Activated CD8-positive, alpha-beta T cell treated with anti-CD3 and anti-CD28 coated beads, Interleukin-2, amount 10 ng/mL, durations not matched to agents 7 days and 5 days (primary cell): ENCODE data around the gene MRTFA. TPM values are rescaled to one million over a fixed set of nuclear protein-coding genes. Genes with fewer than 3 reads are reported as not detected.
A peak's percentile ranks its signal among the peaks of the same experiment; 100 is the strongest.

Source experiments
- ATAC-seq: fragments of 150-1000 bp; cut with Tn5 transposase; one replicate; pipeline ENCODE4 v1.10.0; 2021; ENCODE audit warnings: moderate library complexity
- CTCF ChIA-PET: fragments of 350-600 bp; sonication (Branson Sonifier 250); formaldehyde crosslinking; loops from one replicate; lab custom pipeline; 2021; ENCODE audit warnings: antibody characterized with exemption; lab: Charles Lee
- POLR2A ChIA-PET: fragments of 350-600 bp; sonication (Branson Sonifier 250); formaldehyde crosslinking; loops from one replicate; lab custom pipeline; 2021; ENCODE audit warnings: antibody characterized with exemption; lab: Charles Lee
- DNase-seq: peaks from one replicate; pipeline ENCODE4 v3.0.0-alpha.2; 2020
- H3K27ac Mint-ChIP-seq: one replicate; pipeline ENCODE4 v1.8.0; 2021; ENCODE audit warnings: mild to moderate bottlenecking, mixed read lengths
- H3K27me3 Mint-ChIP-seq: one replicate; pipeline ENCODE4 v1.8.0; 2021; ENCODE audit warnings: low read depth, mixed read lengths
- H3K36me3 Mint-ChIP-seq: one replicate; pipeline ENCODE4 v1.8.0; 2021; ENCODE audit warnings: low read depth, mixed read lengths
- H3K4me1 Mint-ChIP-seq: one replicate; pipeline ENCODE4 v1.8.0; 2021; ENCODE audit warnings: low read depth, mixed read lengths
- H3K4me3 Mint-ChIP-seq: one replicate; pipeline ENCODE4 v1.8.0; 2021; ENCODE audit warnings: mild to moderate bottlenecking, mixed read lengths
- H3K9me3 Mint-ChIP-seq: one replicate; pipeline ENCODE4 v1.8.0; 2022; ENCODE audit warnings: mixed read lengths; ENCODE audit not compliant: insufficient read depth
- total RNA-seq, 2 experiments: library from RNA; stranded (reverse); gene quantifications; one replicate each; pipeline ENCODE4 v1.2.3, GENCODE V29; 2021

Gene MRTFA
- total RNA-seq, 2 experiments from 2014 or later: 65.0 to 65.1 TPM

GRCh38 chr22:40433416-40434090 is 203.0 kb downstream of the MRTFA start:
- CTCF ChIA-PET: interaction anchor here (1.1 to 12.9 kb wide), 6 partner anchors 30 to 217 kb away, joined by 3 to 153 read pairs (median 5); no protein-coding TSS in a partner anchor
- H3K36me3 Mint-ChIP-seq: peaks cover 45% of the 10 kb centered on the region
- no peaks in the 10 kb centered on the region for H3K9me3 Mint-ChIP-seq
- no peaks in the 10 kb centered on the region for H3K27me3 Mint-ChIP-seq
- ATAC-seq (no peak), DNase-seq (no peak)
- no peak overlapping the region for H3K4me3 Mint-ChIP-seq
- H3K27ac Mint-ChIP-seq: no peak overlapping the region
- POLR2A ChIA-PET: interaction anchor here (0.9 kb wide), 1 partner anchor 51 kb away, joined by 3 read pairs; no protein-coding TSS in a partner anchor
- peaks cover 38% of the 10 kb centered on the region for H3K4me1 Mint-ChIP-seq

DNA sequence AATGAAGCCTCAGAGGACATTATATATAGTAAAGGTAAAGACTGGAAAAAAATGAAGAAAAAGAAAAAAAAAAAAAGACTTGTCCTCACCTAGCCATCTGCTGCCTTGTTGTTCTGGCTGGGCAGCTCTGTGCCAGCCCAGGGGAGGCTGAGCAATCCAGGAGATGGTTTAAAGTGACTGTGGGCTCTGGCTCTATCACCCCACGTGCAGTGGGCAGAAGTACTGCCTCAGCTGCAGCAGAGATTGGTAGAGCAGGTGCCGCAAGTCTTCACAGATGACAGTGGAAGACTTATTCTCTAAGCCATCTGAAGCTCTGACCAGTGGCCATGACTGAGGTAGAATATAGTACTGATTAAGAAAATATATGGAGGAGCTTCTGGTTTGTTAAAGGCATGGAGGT is 203.9 kb downstream of the MRTFA start:
- Mint-ChIP-seq H3K4me1 (peaks cover 29% of the 10 kb centered on the region), H3K36me3 (peaks cover 49% of the 10 kb centered on the region), H3K9me3 (no peaks in the 10 kb centered on the region), H3K27ac (no peak overlapping the region), H3K27me3 (no peaks in the 10 kb centered on the region), H3K4me3 (no peak overlapping the region)
- DNase-seq (no peak), ATAC-seq (no peak)
- ChIA-PET CTCF (interaction anchor here (1.1 to 12.9 kb wide), 5 partner anchors 29 to 218 kb away, joined by 3 to 153 read pairs (median 3); no protein-coding TSS in a partner anchor), POLR2A (no interaction called here)

DNA sequence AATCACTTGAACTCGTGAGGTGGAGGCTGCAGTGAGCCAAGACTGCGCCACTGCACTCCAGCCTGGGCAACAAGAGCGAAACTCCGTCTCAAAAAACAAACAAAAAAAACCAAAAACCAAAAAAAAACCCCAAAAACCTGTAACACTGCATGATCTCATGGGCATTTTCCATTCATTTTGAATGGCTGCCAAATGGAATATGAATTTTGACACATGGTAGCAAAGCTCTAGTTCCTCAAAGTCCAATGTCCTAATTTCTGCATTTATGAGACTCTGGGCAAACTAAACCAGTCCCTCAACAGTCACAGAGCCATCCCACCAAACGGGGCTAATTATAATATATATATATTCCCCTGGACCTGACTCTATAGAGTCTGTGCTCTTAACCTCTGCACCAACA is 204.4 kb downstream of the MRTFA start:
- Mint-ChIP-seq H3K36me3 (peaks cover 53% of the 10 kb centered on the region), H3K4me1 (peaks cover 24% of the 10 kb centered on the region), H3K9me3 (no peaks in the 10 kb centered on the region), H3K4me3 (no peak overlapping the region), H3K27ac (no peak overlapping the region), H3K27me3 (no peaks in the 10 kb centered on the region)
- DNase-seq (no peak), ATAC-seq (no peak)
- POLR2A ChIA-PET: no interaction called here
- CTCF ChIA-PET: interaction anchor here (1.3 to 12.9 kb wide), 4 partner anchors 30 to 219 kb away, joined by 3 to 153 read pairs (median 8); no protein-coding TSS in a partner anchor

DNA sequence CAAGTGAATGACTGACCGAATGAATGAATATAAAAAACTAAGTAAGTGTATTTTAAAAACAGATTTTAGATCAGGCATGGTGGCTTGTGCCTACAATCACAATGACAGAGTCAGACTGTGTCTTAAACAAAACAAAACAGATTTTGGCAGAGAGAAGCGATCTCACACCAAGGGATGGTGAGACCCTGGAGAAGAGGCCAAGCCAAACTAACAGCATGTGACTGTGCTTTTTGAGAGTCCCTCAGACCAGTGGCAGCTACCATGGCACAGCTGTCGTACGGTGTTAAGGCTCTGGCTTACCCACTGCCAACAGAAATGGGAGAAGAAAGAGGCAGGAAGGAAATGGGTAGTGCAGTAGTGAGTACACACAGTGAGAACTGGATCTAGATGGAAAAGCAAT is 205.5 kb downstream of the MRTFA start:
- ATAC-seq (no peak), DNase-seq (no peak)
- no peaks in the 10 kb centered on the region for H3K9me3 Mint-ChIP-seq
- no peaks in the 10 kb centered on the region for H3K27me3 Mint-ChIP-seq
- no peak overlapping the region for H3K4me3 Mint-ChIP-seq
- POLR2A ChIA-PET: no interaction called here
- H3K4me1 Mint-ChIP-seq: peaks cover 12% of the 10 kb centered on the region
- H3K36me3 Mint-ChIP-seq: peaks cover 62% of the 10 kb centered on the region
- H3K27ac Mint-ChIP-seq: peak overlapping the region; percentile 52
- CTCF ChIA-PET: interaction anchor here (12.9 kb wide), 1 partner anchor 56 kb away, joined by 153 read pairs; no protein-coding TSS in a partner anchor

- POLR2A ChIA-PET: no interaction called here
- peaks cover 62% of the 10 kb centered on the region for H3K36me3 Mint-ChIP-seq
- DNase-seq: no peak
These were observed 207.0 kb downstream of the MRTFA start for GRCh38 chr22:40429481-40429880.

DNA sequence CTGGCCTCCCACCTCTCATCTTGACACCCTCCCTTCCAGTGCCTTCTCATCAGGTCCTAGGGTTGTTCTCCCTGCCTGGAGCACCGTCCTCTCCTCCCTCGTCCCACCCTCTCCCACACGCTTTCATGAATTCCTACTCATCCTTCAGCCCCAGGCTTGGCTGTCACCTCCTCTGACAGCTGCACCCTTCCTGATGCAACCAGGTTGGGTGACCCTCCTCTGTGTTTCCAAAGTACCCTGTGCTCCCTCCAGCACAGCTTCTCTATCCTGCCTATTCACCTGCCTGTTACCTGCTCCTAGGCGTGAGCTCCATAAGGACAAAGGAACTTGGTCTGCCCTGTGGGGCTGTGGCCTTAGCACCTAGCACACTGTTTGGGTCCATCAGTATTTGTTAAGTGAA is 207.7 kb downstream of the MRTFA start:
- CTCF ChIA-PET: interaction anchor here (3.6 to 4.9 kb wide), 2 partner anchors 8 to 217 kb away, joined by 15 to 37 read pairs; no protein-coding TSS in a partner anchor
- POLR2A ChIA-PET: no interaction called here
- DNase-seq (no peak), ATAC-seq (no peak)
- Mint-ChIP-seq H3K9me3 (no peaks in the 10 kb centered on the region), H3K4me1 (peaks cover 3% of the 10 kb centered on the region), H3K27ac (peak overlapping the region; percentile 59), H3K27me3 (no peaks in the 10 kb centered on the region), H3K4me3 (no peak overlapping the region), H3K36me3 (peaks cover 57% of the 10 kb centered on the region)

More at GRCh38 chr22:40429481-40429880, 207.0 kb downstream of the MRTFA start:
- Mint-ChIP-seq H3K27me3 (no peaks in the 10 kb centered on the region), H3K27ac (peak overlapping the region; percentile 47), H3K4me3 (no peak overlapping the region), H3K9me3 (no peaks in the 10 kb centered on the region), H3K4me1 (peaks cover 3% of the 10 kb centered on the region)
- no peak for ATAC-seq
- CTCF ChIA-PET: interaction anchor here (3.6 to 12.9 kb wide), 2 partner anchors 58 to 217 kb away, joined by 15 to 153 read pairs; no protein-coding TSS in a partner anchor

DNA sequence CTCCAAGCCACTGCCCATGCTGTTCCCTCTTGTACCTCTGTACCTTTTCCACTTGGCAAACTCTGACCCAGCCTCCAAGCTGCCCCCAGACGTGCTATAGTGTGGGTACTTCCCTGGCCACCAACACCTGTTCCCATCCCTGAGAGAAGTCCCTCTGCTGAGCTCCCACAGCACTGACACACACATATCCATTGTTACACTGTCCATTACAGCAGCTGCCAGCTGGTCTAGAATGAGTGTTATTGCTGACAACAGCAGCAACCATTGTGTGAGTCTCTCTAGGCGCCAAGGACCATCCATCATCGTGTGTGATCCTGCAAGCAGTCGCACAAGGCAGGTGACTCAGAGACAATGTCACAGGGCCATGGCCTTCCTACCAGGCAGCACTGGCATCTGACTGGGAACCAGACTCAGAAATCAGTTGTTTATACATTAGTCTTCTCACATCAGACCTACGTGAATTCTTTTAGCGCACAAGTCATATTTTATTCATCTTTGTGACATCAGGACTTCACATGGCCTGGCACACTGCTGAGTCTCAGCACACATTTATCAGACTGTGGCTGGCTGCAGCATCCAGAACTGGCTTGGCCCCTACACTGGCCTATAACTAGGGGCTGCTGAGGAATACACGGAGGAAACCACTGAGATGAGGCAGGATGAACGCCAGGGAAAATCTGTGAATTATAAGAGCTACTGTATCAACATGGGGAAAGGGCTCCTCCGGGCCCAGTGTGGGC is 209.8 kb downstream of the MRTFA start:
- ChIA-PET CTCF (interaction anchor here (1.0 to 4.9 kb wide), 4 partner anchors 10 to 496 kb away, joined by 3 to 37 read pairs (median 10); no protein-coding TSS in a partner anchor), POLR2A (no interaction called here)
- DNase-seq: no peak
- no peaks in the 10 kb centered on the region for H3K27me3 Mint-ChIP-seq
- ATAC-seq: no peak
- H3K9me3 Mint-ChIP-seq: no peaks in the 10 kb centered on the region
- peaks cover 7% of the 10 kb centered on the region for H3K4me1 Mint-ChIP-seq
- H3K36me3 Mint-ChIP-seq: peaks cover 66% of the 10 kb centered on the region
- H3K27ac Mint-ChIP-seq: peak overlapping the region; percentile 48
- H3K4me3 Mint-ChIP-seq: no peak overlapping the region

DNA sequence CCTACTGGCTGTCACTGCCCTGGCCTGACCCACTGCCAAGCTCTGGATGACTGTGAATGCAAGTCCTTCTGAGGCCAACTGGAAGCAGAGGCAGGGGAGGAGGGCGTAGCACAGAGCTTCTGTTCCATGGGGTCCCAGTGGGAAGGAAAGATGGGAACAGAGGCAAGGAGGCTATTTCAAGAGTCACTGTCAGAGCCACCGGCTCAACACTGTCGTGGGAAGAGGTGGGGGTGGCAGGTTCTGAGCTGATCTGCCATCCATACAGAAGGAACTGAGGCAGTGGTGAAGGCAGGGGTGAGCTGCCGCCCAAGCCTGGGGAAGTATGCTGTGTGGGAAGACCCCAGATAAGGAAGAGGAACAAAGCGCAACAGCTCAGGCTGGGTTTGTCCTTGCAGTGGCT is 211.4 kb downstream of the MRTFA start:
- peak overlapping the region; percentile 35 for H3K27ac Mint-ChIP-seq
- no peak for DNase-seq
- H3K9me3 Mint-ChIP-seq: no peaks in the 10 kb centered on the region
- H3K36me3 Mint-ChIP-seq: peaks cover 60% of the 10 kb centered on the region
- ChIA-PET POLR2A (interaction anchor here (1.0 kb wide), 1 partner anchor 9 kb away, joined by 3 read pairs; no protein-coding TSS in a partner anchor), CTCF (interaction anchor here (4.9 kb wide), 1 partner anchor 12 kb away, joined by 37 read pairs; no protein-coding TSS in a partner anchor)
- no peaks in the 10 kb centered on the region for H3K27me3 Mint-ChIP-seq
- no peak for ATAC-seq
- peaks cover 7% of the 10 kb centered on the region for H3K4me1 Mint-ChIP-seq
- H3K4me3 Mint-ChIP-seq: no peak overlapping the region

DNA sequence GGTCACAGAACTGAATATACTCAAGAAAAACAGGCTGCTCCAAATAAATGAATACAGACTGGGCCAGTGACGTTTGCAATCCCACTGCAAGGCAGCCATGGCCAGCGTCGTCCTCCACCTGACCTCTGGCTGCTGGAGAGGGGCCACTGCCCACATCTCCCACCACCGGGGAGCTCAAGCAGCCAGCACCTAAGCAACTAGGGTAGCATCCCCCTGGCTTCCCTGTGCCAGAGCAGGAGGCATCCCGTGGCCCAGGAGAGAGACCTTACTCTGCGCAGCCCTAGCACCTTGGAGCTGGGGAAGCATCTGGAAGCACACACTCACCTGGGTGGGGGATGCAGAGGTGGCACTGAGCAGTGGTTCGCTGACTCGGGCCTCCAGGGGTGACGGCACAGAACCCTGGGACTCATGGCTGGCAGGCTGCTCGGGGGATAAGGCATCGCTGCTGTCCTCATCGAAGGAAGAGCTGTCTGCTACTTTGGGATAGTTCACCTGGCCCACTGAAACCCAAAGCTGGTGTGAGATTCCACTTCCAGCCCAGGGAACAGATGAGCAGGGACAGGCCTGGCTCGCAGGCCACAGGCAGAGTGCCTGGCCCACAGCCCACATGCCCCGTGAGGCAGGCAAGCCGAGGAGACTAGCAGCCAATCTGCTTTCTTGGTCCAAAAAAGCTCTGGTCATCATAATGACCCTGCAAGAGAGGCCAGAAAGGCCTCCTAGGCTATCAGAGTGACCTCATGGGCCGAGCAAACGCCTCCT is 212.5 kb downstream of the MRTFA start:
- POLR2A ChIA-PET: interaction anchor here (0.6 to 1.0 kb wide), 2 partner anchors 8 to 23 kb away, joined by 3 read pairs; no protein-coding TSS in a partner anchor
- H3K4me1 Mint-ChIP-seq: peaks cover 9% of the 10 kb centered on the region
- ATAC-seq (no peak), DNase-seq (no peak)
- H3K4me3 Mint-ChIP-seq: no peak overlapping the region
- CTCF ChIA-PET: interaction anchor here (4.9 kb wide), 1 partner anchor 13 kb away, joined by 37 read pairs; no protein-coding TSS in a partner anchor
- H3K9me3 Mint-ChIP-seq: no peaks in the 10 kb centered on the region
- H3K27ac Mint-ChIP-seq: peak overlapping the region; percentile 28
- H3K36me3 Mint-ChIP-seq: peaks cover 60% of the 10 kb centered on the region
- no peaks in the 10 kb centered on the region for H3K27me3 Mint-ChIP-seq

- no peak overlapping the region for H3K4me3 Mint-ChIP-seq
- H3K27ac Mint-ChIP-seq: peak overlapping the region; percentile 40
- no peak for ATAC-seq
- peaks cover 13% of the 10 kb centered on the region for H3K4me1 Mint-ChIP-seq
- no peaks in the 10 kb centered on the region for H3K9me3 Mint-ChIP-seq
- ChIA-PET POLR2A (interaction anchor here (0.6 kb wide), 2 partner anchors 14 to 22 kb away, joined by 3 read pairs; no protein-coding TSS in a partner anchor), CTCF (no interaction called here)
- no peak for DNase-seq
- H3K27me3 Mint-ChIP-seq: no peaks in the 10 kb centered on the region
- peaks cover 54% of the 10 kb centered on the region for H3K36me3 Mint-ChIP-seq
These were observed 213.2 kb downstream of the MRTFA start for GRCh38 chr22:40423310-40423688.
